Activated T-cell treated with anti-CD3 and anti-CD28 coated beads, Interleukin-2, amount 50 U/mL, for 48 hours (primary cell): ENCODE data around the gene BCL3.

Experiments used
- DNase-seq, 2 experiments: peaks; one replicate each; pipeline ENCODE4 v3.0.0-alpha.2; 2020

BCL3 gene

DNA sequence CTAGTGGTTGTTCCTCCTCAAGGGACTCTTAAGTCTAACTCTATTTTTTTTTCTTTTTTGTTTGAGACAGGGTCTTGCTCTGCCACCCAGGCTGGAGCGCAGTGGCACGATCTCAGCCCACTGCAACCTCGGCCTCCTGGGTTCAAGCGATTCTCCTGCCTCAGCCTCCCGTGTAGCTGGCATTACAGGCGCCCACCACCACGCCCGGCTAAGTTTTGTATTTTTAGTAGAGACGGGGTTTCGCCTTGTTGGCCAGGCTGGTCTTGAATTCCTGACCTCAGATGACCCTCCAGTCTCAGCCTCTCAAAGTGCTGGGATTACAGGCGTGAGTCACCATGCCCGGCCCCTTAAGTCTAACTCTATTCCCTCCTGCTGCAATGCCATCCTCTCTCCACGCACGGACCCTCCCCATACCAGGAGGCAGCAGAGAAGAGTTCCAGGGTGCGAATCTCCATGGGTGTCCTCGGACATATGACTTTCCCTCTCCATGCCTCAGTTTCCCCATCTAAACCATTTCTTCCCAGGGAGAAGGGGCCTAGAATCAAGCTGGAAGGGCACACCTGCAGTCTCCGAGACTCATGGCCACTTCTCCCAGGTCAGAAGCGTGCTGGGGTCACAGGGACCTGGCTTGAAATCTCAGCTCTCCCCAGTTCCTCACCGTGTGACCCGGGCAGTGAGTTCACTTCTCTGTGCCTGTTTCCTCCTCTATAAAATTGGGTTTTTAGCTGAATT lies 6.0 kb upstream of the BCL3 start:
- DNase-seq: no peak

DNA sequence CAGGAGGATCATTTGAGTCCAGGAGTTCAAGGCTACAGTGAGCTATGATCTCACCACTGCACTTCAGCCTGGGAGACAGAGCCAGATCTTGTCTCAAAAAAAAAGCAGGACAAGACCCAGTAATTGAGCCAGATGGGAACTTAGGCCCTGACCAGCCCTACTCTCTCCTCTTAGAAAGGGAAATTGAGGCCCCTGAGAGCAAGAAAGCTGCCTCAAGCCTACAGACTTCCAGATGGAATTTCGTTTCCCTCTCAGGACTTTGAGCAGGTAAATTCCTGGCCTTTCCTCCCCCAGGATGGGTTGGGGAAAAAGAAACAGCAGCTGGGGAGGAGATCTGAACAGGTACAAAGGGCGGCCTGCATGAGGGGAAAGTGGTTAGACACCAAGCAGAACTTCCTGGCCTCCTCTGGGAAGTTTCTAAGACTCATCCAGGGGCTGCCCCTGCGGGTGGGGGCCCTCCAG lies 3.6 kb upstream of the BCL3 start:
- DNase-seq: no peak

GRCh38 chr19:44745341-44745831 lies 3.1 kb upstream of the BCL3 start:
- DNase-seq: no peak

- no peak for DNase-seq
Observed at GRCh38 chr19:44745887-44746600, 2.5 kb upstream of the BCL3 start.

GRCh38 chr19:44746616-44746945 lies 1.9 kb upstream of the BCL3 start:
- no peak for DNase-seq

DNA sequence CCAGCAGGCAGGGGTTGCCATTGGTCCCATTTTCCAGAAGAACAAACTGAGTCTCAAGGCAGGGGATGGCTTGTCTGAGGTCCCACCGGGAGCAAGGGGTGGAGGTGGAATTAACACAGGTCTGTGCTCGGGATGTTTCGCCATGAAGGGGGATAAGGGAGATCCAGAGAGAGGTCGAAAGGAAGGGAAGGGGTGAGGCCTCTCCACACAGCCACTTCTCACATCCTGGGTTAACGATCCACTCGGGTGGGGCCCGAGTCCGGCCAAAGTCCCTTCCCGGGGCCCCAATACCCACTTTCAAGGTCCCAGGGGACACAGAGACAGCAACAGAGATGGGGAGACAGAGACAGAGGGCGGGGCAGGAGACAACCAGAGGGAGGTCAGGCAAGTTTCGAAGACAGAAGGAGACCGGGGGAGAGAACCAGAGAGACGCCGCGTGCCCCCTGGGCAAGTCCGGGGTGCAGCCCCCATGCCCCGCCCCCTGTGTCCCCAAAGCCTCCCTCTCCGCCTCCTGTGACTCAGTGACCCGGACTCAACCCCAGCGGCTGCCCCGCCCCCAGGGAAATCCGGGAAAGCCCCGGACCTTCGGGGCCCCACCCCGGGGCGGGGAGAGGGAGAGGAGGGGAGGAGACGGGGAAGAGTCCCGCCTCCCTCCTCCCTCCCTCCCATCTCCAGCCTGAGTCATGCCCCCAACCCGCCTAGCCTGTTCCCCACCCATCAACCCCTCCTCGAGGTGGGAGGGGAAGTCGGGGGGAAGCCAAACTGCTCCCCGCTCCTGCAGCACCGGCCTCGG lies 1.4 kb upstream of the BCL3 start:
- peak; percentile 96 to 97 for DNase-seq

- DNase-seq: peak; percentile 77 to 78
Observed at GRCh38 chr19:44747739-44748425, 626 bp upstream of the BCL3 start.

DNA sequence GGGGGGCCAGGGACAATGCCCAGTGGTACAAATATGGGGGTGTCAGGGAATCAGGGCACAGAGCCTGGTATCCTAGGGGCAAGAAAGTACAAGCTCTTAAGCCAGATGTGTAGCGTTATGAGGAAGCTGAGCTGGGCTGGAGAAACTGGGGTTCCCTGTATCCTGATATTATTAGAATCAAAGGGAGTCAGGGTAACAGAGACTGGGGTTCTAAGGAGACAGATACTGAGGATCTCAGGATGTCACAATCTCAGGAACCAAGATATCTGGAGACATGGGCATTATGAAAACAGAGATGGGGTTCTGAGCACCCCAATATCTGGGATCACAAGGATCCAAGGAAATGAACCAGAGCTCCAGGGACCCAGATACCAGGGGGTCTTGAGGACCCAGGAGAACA lies 784 bp downstream of the BCL3 start:
- DNase-seq: no peak

DNA sequence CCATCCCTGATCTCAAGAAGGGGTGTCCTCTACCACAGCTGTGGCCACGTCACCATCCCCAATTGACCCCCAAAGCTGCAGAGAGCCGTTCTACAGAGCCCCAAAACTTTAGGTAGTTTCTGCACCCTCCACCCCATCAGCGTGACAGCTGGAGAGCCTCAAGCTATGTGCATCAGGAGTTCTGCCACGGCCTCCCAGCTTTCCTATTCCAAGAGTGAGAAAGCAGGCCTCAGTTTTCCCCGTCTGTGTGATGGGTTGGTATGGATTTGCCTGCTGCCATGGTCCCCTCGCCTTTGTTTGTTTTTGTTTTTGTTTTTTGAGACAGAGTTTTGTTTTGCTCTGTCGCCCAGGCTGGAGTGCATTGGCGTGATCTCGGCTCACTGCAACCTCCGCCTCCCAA lies 1.5 kb downstream of the BCL3 start:
- no peak for DNase-seq

DNA sequence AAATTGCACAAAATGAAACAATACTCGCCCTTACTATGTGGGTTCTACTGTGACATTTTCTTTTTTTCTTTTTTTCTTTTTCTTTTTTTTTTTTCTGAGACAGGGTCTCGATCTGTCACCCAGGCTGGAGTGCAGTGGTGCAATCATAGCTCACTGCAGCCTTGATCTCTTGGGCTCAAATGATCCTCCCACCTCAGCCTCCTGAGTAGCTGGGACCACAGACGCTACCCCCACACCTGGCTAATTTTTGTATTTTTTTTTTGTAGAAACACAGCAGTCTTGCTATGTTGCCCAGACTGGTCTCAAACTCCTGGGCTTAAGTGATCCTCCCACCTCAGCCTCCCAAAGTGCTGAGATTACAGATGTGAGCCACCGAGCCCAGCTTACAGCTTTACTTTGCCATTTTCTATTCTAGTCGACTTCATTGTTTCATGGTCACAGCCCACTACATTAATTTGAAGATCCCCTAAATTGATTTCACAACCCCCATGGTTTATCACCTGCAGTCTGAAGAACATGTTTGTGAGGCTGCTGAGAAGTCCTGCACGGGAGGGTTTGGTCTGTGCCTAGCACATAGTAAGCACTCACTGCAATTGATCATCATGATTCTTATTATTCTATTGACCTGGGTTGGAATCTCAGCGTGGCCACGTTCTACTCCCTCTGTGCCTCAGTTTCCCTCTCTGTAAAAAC lies 3.8 kb downstream of the BCL3 start:
- DNase-seq: no peak

DNA sequence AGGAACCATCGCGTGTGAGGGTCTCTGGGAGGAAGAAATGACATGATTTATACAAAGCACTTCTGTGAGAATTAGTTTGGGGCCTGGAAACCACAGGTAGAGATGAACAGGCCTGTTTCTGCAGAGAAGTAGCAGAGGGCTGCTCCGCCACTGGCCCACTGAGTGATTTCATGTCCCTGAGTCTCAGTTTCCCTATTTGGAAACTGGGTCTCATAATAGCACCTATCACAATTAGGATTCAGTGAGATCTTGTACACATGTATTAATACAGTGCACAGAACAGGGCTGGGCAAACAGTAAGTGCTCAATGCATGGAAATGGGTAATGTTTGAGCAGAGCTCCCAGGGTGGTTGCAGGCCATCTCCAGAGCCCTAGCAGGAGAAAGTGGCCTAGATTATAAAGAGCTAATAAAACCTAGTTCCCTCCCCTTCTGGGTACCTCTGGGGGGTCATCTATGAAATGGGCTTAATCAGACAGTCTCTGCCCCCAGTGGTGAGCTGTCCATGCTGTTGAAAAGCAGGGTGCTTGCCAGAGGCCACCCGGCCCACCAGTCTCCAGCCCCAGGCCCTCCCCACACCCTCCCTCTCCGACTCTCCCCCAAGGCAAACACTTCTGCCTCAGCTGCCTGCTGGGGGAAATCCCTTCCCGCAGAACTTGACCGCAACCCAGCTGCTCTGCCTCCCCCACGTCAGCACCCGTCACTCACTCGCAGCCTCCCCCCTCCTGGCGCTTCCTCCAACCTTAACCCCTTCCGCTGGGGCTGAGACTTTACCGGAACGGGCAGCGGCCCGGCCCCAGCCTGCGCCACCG lies 4.5 kb downstream of the BCL3 start:
- peak; percentile 95 to 96 for DNase-seq

- DNase-seq: no peak
Observed at GRCh38 chr19:44753626-44753931, 5.1 kb downstream of the BCL3 start.

- peak; percentile 93 to 94 for DNase-seq
Observed at GRCh38 chr19:44753932-44754749, 5.6 kb downstream of the BCL3 start.

DNA sequence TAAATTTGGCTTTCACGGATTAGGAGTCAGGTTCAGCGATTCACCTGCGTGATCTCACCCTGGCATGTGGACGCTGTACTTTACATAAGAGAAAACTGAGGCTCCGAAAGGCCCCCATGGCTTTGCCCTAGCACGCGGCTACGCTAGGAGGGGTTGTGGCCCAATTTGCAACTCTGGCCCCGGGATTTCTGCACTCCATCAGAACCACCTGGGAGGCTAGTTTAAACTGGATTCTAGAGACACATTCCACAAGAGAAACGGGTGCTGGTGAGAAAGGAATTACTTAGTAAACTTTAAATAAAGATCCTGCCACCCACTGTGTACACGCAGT lies 6.2 kb downstream of the BCL3 start:
- no peak for DNase-seq

DNA sequence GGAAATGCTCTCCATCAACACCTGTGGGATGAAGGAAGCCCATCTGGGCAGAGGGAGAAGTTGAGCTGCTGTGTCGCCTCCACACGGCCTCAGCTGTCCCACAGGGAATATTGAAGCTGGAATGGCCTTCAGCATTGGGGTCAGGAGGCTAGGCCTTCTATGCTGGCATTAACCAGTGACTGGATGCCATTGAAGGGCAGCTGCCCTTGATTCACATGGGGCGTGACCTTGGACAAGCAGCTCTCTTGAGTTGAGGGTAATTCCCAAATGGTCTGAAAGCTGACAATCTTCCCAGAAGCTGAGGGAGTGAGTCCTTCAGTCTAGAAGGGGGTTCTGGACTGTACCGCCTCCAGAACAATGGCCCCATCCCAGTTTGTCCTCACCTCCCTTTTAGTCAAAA lies 6.7 kb downstream of the BCL3 start:
- DNase-seq: no peak

- DNase-seq: no peak
Observed at GRCh38 chr19:44756089-44756562, 7.6 kb downstream of the BCL3 start.

DNA sequence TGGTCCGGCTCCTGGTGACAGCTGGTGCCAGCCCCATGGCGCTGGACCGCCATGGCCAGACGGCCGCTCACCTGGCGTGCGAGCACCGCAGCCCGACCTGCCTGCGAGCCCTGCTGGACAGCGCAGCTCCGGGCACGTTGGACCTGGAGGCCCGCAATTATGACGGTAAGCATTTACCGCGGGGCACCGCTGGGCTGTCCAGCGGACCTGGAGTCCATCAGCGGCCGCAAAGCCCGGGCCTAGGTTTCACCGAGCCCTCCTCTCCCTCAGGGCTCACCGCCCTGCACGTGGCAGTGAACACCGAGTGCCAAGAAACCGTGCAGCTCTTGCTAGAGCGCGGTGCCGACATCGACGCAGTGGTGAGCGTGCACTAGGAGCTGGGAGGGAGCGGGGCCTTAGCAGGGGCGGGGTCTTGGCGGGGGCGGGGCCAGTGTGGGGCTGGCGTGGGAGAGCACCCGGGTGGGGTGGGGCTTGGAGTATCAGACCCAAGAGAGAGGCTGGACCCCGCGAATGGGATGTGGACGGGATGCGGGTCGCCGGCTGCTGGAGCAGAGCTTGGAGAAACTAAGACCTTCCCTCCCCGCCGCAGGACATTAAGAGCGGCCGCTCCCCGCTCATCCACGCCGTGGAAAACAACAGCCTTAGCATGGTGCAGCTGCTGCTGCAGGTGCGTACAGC lies 8.7 kb downstream of the BCL3 start:
- no peak for DNase-seq

- no peak for DNase-seq
Observed at GRCh38 chr19:44757735-44758505, 9.4 kb downstream of the BCL3 start.

DNA sequence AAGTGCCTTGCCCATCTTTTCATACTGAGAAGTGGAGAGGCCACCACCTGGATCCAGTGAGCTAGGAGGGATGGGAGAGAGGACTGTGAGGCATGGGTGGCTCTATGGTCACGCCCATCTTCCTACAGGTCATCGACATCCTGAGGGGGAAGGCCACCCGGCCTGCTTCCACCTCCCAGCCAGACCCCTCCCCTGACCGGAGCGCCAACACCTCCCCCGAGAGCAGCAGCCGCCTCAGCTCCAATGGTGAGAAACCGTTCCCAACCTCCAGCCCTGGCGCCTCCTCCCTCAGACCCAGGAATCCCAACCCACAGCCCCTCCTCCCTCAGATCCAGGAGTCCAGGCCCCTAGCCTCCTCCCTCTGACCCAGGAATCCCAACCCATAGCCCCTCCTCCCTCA lies 10.1 kb downstream of the BCL3 start:
- no peak for DNase-seq
